SH-SY5Y (cell line): ENCODE measurements around the gene TMEM209.

Experiments
- GATA2 ChIP-seq: IDR thresholded peaks from 2 replicates; pipeline ENCODE4 v1.6.1; 2011; ENCODE audit warnings: mild to moderate bottlenecking, low read depth, low read length
- GATA3 ChIP-seq: IDR thresholded peaks from 2 replicates; pipeline ENCODE4 v1.6.1; 2011; ENCODE audit warnings: low read depth, mild to moderate bottlenecking, low read length, moderate library complexity

GRCh38 chr7:130160455-130160854, 44.8 kb downstream of the TMEM209 start:
- TF ChIP-seq GATA2 (no peak), GATA3 (no peak)
